ENCODE data around the gene PGD. TPM values are rescaled to one million over a fixed set of nuclear protein-coding genes. Genes with fewer than 3 reads are reported as not detected.
"Not testable (repeated sequence)": the region's sequence is repeated elsewhere in the genome, so short reads cannot be mapped to it uniquely, and the experiment has no call there.

Gene PGD
- polyA plus RNA-seq, 1 experiment = 155 TPM

GRCh38 chr1:10456048-10456447 lies 57.2 kb downstream of the PGD start:
- H3K4me3 ChIP-seq (ENCODE audit: low read depth, low read length) = no peak overlapping the region
- TF ChIP-seq, protein P1, sequence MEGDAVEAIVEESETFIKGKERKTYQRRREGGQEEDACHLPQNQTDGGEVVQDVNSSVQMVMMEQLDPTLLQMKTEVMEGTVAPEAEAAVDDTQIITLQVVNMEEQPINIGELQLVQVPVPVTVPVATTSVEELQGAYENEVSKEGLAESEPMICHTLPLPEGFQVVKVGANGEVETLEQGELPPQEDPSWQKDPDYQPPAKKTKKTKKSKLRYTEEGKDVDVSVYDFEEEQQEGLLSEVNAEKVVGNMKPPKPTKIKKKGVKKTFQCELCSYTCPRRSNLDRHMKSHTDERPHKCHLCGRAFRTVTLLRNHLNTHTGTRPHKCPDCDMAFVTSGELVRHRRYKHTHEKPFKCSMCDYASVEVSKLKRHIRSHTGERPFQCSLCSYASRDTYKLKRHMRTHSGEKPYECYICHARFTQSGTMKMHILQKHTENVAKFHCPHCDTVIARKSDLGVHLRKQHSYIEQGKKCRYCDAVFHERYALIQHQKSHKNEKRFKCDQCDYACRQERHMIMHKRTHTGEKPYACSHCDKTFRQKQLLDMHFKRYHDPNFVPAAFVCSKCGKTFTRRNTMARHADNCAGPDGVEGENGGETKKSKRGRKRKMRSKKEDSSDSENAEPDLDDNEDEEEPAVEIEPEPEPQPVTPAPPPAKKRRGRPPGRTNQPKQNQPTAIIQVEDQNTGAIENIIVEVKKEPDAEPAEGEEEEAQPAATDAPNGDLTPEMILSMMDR (IDR thresholded peaks at IDR 0.05; ENCODE audit: low read depth, low read length) = no peak
- H3K27ac ChIP-seq (ENCODE audit: low read depth, low read length) = no peak overlapping the region
- POLR2A ChIA-PET = no interaction called here
- peaks cover 5% of the 10 kb centered on the region for H3K9me3 ChIP-seq (ENCODE audit: control insufficient read depth, insufficient read depth, low read length)
- H3K27me3 ChIP-seq (ENCODE audit: control insufficient read depth, insufficient read depth, low read length) = no peaks in the 10 kb centered on the region
- CTCF ChIA-PET = interaction anchor here (0.6 to 1.5 kb wide), 3 partner anchors 37 to 234 kb away, joined by 3 to 6 read pairs (median 4); no protein-coding TSS in a partner anchor
- no peak for DNase-seq (ENCODE audit: low read depth, low spot score)

GRCh38 chr1:10456661-10457060 lies 57.8 kb downstream of the PGD start:
- TF ChIP-seq, protein P1 (IDR thresholded peaks at IDR 0.05; ENCODE audit: low read depth, low read length) = no peak
- ChIA-PET CTCF (interaction anchor here (0.6 to 1.5 kb wide), 4 partner anchors 37 to 1001 kb away, joined by 3 to 6 read pairs (median 4); no protein-coding TSS in a partner anchor), POLR2A (no interaction called here)
- Histone ChIP-seq H3K4me3 (ENCODE audit: low read depth, low read length) (no peak overlapping the region), H3K27ac (ENCODE audit: low read depth, low read length) (no peak overlapping the region), H3K9me3 (ENCODE audit: control insufficient read depth, insufficient read depth, low read length) (peaks cover 5% of the 10 kb centered on the region), H3K27me3 (ENCODE audit: control insufficient read depth, insufficient read depth, low read length) (no peaks in the 10 kb centered on the region)
- DNase-seq (ENCODE audit: low read depth, low spot score) = no peak

DNA sequence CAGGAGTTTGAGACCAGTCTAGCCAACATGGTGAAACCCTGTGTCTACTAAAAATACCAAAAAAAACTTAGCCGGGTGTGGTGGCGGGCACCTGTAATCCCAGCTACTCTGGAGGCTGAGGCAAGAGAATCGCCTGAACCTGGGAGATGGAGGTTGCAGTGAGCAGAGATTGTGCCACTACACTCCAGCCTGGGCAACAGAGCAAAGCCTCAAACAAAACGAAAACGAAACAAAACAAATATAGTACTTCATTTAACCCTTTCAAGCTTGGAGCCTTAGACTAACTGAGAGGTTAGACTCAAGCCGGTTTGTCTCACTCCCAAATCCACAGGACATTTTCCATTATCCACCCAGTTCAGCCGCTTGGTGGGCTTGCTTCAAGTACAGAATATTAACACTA lies 58.6 kb downstream of the PGD start:
- H3K27me3 ChIP-seq (ENCODE audit: control insufficient read depth, insufficient read depth, low read length); POLR2A ChIA-PET; H3K9me3 ChIP-seq (ENCODE audit: control insufficient read depth, insufficient read depth, low read length); DNase-seq (ENCODE audit: low read depth, low spot score); H3K4me3 ChIP-seq (ENCODE audit: low read depth, low read length); H3K27ac ChIP-seq (ENCODE audit: low read depth, low read length): not testable (repeated sequence)
- CTCF ChIA-PET = interaction anchor here (1.3 to 1.5 kb wide), 2 partner anchors 36 to 80 kb away, joined by 4 read pairs; no protein-coding TSS in a partner anchor

DNA sequence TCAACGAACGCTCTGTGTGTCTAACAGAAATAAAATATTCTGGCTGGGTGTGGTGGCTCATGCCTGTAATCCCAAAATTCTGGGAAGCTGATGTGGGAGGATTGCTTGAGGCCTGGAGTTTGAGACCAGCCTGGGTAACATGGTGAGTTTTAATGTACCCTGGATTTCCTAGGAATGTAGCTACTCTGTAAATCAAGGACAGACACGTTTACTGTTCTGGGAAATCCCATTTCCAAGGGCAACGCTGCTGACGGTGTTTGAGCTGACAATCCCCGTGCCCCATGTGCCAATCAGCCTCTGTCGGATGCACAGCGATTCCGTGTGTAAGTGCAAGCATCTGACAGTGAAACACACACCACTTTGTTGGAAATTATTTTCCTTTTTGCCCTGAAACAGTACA lies 59.0 kb downstream of the PGD start:
- no peak overlapping the region for H3K27ac ChIP-seq (ENCODE audit: low read depth, low read length)
- H3K9me3 ChIP-seq (ENCODE audit: control insufficient read depth, insufficient read depth, low read length) = peaks cover 5% of the 10 kb centered on the region
- ChIA-PET POLR2A (no interaction called here), CTCF (interaction anchor here (1.3 kb wide), 1 partner anchor 81 kb away, joined by 4 read pairs; no protein-coding TSS in a partner anchor)
- no peaks in the 10 kb centered on the region for H3K27me3 ChIP-seq (ENCODE audit: control insufficient read depth, insufficient read depth, low read length)
- H3K4me3 ChIP-seq (ENCODE audit: low read depth, low read length) = no peak overlapping the region
- TF ChIP-seq, protein P1 (IDR thresholded peaks at IDR 0.05; ENCODE audit: low read depth, low read length) = no peak
- DNase-seq (ENCODE audit: low read depth, low spot score) = no peak

DNA sequence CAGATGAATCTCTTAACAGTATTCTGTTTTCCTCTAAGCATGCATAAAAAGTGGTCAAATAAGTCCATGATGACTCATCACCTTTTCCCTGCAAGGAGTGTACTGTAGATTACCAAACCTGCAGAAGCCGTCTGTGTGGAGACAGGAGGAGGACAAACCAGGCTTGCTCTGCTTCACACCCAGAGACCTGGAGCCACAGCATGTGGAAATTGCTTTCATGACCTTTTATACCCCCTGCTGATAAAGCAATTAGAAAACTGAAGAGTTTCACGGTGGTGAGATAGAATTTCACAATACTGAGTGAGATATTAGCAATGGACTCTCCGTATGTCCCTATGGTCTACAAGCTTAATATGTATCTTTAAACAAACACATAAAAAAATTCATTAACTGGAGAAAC lies 60.3 kb downstream of the PGD start:
- Histone ChIP-seq H3K4me3 (ENCODE audit: low read depth, low read length) (no peak overlapping the region), H3K9me3 (ENCODE audit: control insufficient read depth, insufficient read depth, low read length) (peaks cover 5% of the 10 kb centered on the region), H3K27me3 (ENCODE audit: control insufficient read depth, insufficient read depth, low read length) (no peaks in the 10 kb centered on the region), H3K27ac (ENCODE audit: low read depth, low read length) (no peak overlapping the region)
- DNase-seq (ENCODE audit: low read depth, low spot score) = peak; percentile 41
- ChIA-PET POLR2A (no interaction called here), CTCF (interaction anchor here (2.4 kb wide), 1 partner anchor 36 kb away, joined by 11 read pairs; no protein-coding TSS in a partner anchor)
- TF ChIP-seq, protein P1 (IDR thresholded peaks at IDR 0.05; ENCODE audit: low read depth, low read length) = no peak
